CD4-positive, alpha-beta T cell treated with Interleukin-6 at 100 ng/mL for 8 hours (primary cell): ENCODE results near the gene VDR.
A peak's percentile ranks its signal among the peaks of the same experiment; 100 is the strongest.

ENCODE experiments used
- DNase-seq: peaks from one replicate; pipeline ENCODE4 v3.0.0-alpha.2; 2020; ENCODE audit warnings: mixed read lengths, low spot score

The VDR gene

DNA sequence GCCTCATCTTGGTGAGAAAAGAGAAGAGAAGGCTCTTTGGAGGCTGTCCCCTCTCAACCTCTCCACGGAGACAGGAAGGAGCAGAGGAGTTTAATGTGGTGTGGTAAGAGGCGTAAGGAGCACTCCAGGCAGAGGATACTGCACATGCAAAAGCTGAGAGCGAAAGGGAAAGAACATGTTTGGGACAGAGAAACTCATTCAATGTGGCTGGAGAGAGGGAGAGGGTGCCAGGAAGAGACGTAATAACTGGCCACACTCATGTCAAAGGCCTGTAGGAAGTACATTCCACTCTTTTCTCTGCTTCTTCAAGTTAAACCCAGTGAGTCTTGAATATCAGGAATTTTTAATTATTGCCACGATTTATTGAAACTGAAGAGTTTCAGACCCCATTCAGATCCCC is 12.0 kb downstream of the VDR start:
- no peak for DNase-seq

DNA sequence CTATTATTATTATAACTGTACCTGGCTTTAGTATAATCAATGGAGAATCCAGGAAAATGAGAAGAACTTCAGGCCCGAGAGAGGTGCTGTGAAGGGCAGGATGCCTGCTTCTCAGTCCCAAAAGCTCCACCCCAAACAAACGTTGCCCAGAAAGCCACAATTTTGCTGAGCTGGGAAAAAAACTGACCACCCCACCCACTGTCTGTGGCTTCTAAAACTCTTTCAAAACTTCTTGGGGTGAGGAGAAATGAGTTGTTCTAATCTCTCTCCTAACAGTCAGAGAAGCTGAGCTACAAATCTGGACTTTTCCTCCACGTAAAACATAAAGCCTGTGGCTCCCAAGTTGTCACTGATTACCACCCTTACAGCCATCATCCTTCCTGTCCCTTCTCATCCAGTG is 13.4 kb downstream of the VDR start:
- no peak for DNase-seq

DNA sequence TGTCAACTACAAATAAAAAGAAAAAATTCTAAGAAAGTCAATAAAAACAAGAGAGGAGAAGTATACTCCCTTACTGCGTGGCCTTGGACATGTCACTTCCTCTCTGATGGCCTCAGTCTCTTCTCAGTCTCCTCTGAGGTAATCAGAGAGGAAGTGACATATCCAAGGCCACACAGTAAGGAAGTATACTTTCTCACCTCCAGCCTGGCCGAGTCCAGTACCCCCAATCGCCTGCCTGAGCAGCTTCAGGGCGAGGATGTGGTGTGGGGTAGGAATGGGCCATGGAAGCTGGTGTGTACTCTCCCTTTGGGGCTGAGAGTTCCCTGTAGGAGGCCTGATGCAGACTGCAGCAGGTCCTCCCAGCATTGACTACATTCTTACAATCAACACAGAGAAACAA is 15.8 kb downstream of the VDR start:
- DNase-seq: peak; percentile 19

DNA sequence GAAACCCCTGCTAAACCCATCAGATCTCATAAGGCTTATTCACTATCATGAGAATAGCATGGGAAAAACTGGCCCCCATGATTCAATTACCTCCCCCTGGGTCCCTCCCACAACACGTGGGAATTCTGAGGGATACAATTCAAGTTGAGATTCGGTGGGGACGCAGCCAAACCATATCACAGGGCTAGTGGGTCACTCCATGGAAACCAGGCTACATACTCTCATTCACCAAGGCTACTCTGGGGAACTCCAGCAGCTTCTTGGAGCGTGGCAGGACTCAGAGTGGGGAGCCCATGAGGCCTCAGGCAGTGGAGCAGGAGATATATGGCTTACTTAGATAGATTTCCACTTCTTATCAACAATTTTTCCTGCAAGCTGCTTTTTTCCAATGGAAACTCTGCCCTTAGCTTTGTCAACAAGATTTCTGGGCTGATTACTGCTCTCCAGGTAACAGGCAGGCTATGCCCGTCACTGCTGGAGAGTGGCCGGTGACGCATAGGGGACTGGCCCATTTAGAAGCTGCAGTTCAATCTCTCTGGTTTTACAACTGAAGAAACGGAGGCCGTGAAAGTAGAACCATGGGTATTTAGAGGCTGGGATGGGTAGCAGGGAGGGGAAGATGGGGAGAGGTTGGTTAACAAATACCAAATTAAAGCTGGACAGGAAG is 16.5 kb downstream of the VDR start:
- DNase-seq: no peak

DNA sequence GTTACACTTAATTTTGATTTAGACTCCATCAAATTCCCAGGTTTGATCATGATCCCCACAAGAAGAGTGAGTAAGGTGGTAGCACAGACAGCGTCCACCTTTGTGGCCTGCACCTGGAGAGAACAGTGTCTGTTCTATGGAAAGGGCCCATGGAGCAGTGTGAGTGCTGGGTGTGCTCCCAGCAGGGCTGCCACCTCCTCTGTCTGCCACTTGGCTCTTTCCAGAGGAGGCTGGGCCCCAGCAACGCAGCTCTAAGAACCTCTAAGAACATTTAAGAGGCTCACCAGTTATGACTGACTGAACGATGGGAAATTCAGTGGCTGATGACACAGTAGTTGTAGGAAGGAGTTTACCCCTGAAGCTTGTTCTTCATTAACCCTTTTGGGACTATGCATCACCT is 17.3 kb downstream of the VDR start:
- DNase-seq: no peak

DNA sequence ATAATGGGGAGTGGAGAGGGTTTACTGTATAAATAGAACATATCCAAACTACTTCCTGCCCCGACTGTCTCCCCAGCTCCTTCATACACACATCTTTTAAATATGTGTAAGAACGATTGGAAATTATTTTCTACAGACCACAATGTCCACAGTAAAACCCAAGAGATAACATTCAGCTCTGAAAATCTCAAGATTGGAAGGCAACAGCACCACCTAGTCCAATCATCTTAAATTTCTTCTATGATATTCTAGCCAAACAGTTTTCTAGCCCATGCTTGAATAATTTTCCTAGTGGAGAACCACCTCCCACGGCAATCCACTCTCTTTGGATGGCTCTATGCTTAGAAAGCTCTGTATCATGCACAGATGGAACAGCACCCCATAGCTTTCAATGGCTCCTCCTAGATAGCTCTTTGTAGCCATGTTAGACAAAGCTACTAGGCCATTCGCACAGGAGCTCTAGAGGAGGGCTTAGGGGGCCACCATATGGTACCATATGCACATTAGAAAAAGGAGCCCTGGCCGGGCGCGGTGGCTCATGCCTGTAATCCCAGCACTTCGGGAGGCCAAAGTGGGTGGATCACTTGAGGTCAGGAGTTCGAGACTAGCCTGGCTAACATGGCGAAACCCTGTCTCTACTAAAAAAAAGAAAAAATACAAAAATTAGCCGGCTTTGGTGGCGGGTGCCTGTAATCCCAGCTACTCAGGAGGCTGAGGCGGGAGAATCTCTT is 18.1 kb downstream of the VDR start:
- no peak for DNase-seq

DNA sequence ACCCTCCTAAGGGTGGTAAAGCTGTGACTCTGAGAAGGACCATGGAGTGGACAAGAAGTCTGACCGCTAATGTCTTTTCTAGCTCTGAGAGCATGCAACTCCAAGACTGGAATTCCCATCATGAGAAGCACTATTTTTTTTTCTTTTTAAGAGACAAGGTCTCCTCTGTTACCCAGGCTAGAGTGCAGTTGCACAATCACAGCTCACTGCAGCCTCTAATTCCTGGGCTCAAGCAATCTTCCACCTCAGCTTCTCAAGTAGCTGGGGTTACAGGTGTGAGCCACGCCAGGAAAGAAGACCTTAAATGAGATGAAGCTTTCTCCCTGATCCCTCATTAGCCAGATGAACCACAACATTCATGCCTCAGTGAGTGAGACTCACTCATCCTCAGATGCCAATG is 19.2 kb downstream of the VDR start:
- DNase-seq: no peak

DNA sequence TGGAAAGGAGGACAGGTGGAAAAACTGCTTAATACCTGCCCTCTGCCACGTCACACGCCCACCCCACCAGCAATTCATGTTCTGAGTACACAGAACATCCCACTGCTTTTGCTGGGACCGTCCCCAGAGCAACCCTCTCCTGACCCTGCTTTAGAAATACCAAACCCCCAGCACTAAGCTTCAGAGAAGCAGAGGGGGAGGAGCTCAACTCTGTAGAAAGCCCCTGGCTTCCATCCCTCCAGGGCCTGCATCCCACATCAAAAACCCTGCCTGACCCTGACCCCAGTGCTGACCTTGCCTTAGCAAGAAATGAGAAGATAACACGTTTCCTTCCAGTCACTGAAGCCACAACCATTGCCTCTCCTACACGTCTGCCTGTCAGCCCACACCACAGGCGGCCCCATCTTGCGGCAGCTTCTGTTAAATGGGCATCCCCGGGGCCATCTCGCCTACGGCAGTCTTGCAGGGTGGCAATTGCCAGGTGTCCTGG is 19.7 kb downstream of the VDR start:
- DNase-seq: peak; percentile 30

DNA sequence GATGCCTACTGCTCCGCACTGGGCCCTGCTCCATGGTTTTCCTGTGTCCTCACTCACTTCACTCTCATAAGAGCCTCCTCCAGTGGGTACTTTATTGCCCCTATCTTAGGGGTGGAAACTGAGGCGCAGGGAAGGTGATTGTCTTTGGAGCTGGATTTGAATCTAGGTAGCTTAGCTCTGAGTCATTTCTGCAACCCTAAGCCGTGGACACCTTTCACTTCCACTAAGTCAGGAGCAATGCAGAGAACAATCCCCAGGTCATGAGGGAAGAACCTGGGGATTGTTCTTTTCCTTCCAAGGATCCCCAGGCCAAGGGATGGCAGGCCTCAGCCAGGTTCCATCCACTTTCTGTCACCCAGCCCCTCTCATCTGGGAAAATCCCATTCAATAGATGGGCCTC is 20.3 kb downstream of the VDR start:
- no peak for DNase-seq

DNA sequence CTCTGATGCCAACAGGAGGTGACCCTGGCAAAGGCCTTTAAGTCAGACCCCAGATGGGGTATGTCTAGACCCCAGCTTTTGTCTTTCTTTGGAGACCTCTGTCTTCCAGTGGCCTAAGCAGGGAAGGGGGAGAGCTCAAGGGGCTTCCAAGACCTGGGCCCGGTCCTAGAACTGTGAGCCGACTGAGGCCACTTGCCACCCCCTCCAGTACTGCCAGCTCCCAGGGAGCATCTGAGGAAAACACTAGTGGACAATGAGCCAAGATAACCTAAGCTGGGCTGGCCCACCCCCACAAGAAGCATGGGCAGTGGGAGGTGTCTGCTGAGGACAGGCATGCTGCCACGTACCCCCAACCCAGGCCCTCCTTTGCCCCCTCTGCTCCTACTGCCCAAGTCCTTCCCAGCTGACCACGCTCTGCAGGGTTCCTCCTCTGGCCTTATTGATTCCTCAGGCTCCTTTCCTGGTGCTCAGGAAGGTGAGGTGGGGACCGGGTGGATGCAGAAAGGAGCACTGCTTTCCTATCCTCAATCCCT is 21.1 kb downstream of the VDR start:
- DNase-seq: no peak

DNA sequence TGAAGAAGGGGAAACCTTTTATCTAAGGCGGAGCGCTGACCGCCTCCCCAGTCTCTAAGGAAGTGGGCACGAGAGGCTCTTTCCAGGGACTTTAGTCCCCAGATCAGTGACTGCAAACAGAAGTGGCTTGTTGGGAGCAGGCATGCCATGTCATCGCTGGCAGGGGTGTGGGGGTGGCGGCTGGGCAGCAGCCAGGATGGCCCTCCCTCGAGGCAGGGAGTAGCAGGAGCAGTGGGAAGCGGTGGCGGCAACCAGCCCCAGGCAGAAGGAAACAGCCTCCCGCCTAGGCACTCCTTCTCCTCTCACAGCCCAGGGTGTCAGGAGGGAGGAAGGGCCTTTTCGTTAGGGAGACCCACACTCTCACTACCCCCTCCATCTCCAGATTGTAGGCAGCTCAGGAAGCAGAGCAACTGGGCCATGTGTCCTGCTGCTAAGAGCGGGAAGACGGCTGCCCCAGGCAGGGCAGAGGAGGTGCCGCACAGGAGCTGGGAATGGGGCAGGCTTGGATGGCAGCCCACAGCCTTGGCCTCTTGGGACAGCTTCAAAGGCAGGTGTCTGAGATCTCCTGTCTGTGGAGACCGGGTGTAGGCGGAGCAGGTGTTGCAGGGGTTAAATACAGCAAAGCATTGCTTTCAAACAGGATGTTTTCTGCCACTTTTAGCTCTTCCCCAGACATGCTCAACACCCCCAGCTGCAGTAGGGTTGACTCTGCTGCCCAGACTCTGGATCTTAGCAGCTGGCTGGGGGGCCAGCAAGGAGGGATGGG is 21.8 kb downstream of the VDR start:
- DNase-seq: peak; percentile 39

DNA sequence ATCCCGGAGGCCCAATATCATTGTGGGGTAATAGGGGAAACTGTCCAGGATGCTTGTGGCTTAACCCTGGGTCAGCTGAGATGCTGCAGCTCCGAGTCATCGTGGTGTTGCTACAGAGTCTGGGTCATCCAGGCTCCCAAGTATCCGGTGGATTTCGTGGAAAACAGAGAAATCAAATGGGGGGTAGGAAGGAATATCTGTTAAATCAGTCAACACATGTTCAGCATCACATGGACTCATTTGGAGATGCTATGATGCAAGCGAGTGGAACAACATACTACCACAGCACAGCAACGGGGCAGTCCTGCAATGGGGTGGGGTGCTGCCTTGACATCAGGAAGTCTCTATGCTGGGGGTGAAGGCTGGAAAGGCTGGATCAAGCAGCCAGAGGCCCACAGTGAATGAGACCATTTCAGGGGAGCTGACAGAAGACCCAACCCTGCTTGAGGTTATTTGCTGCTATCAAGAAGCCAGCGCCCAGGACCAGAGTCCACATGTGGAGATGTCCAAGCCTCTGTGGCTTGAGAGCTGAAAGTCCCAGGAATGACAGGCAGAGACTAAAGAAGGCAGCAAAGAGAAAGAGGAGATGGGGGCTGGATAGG is 22.9 kb downstream of the VDR start:
- no peak for DNase-seq

DNA sequence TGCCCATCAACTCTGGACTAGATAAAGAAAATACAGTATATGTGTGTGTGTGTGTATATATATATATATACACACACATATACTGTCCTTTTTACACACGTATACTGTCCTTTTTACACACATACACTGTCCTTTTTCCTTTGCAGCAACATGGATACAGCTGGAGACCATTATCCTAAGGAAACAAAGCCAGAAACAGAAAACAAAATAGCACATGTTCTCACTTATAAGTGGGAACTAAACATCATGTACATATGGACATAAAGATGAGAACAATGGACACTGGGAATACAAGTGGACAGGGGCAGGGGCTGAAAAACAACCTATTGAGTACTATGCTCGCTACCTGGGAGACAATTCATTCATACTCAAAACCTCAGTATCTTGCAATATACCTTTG is 23.7 kb downstream of the VDR start:
- no peak for DNase-seq

DNA sequence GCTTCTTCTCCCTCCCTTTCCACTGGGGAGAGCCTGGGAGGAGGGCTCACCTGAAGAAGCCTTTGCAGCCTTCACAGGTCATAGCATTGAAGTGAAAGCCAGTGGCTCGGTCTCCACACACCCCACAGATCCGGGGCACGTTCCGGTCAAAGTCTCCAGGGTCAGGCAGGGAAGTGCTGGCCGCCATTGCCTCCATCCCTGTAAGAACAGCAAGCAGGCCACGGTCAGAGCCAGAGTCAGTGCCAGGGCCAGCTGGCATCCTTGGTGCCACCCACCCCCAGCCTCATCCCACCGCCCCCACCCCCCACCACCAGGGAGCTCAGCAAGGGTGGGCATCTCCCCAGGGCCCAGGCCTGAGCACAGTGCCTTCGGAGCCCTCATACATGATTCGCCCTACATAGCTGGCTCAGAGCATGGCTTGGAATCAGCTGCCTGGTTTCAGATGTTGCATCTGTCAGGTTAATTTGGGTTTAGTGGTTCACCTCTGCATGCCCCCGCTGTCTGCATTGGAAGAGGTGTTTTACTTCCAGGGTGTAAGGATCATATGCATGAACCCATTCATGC is 25.8 kb downstream of the VDR start:
- no peak for DNase-seq

DNA sequence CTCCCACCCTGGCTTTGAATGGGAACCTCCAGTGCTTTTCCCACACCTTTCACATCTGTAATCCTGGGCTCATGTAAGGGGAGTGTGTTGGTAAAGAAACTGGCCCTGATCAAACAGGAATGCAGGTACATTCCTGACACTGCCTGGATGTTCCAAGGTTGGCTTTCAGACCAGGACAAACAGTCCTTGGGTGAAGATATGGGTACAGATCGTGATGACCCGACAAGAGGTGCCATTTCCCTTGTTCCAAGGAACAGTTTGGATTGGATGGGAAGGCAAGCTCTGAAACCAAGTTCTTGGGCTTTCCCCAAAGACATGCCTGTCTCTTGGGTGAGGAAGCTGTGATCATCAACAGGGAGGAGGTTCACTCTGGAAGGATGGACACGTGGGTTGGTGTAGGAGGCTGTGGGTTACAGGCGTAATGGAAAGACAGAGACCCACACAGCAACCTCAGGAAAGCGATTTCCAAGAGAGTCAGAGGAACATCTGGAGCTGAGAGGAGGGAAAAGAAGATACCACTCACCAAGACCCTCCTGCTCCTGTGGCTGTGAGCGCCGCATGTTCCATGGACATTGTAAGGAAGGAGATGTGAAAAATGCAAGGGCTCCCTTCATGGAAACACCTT is 26.4 kb downstream of the VDR start:
- DNase-seq: no peak

DNA sequence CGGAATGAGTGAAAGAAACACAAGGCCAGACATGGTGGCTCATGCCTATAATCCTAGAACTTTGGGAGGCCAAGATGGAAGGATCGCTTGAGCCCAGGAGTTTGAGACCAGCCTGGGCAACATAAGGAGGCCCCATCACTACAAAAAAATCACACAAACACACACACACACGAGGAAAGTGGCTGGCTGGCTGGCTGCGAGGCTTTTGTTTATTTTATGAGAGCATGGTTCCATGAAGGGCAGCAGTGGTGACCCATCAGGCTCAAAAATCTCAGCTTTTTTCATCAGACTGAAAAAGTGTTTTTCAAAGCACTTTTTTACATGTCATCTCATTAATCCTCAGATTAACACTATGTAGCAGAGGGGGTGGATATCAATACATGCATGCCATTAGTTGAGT is 27.7 kb downstream of the VDR start:
- no peak for DNase-seq

DNA sequence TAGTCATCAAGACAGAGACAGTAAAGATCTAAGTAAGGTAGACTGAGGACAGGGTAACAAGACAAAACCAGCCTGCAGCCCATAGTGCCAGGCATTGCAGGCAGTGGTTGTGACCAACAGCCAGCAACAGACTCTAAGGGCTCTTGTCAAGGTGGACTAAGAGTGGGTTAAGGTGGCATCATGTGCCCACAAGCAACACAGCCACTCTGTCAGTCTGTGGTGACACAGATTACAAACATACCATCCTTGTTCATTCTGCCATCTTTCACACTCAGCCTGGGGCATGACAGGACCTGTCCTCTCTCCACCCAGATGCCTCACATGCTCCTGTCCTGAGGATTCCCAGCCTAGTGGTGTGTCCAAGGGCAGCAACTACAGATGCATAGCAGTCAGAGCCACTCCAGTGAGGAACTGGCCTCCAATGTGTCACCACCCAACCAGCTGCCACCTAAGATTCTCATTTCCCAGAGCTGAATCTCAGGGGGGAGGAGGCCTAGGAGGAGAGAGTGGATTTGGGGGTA is 28.3 kb downstream of the VDR start:
- no peak for DNase-seq

DNA sequence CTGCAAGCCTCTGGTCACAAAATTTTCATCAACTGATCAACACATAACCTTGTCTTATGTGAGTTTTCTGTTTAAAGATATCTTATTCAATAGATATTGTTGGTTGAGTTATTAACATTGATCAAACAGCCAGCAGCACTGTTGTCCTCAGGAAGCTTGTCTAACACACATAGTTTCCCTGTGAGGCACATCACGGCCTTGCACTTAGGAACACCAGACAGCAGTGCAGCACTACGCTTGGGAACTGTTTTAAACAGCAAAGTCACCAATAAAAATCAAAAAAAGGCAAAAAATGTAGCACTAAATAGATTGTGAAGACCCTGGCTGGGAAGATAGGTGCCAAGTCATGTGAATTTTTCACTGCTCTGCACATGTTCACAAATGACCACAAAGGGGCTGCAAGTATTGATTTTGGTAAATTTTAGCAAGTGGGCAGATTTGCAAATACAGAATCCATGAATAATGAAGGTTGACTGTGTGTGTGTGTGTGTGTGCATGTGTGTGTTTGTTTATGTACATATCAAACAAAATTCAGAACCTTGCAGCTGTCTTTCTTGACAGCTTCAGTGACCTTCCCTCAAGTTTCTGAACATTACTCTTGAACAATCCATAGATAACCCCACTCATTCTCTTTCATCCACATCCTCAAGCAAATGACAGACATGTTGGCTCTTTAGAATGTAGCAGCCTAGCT is 28.9 kb downstream of the VDR start:
- DNase-seq: no peak

DNA sequence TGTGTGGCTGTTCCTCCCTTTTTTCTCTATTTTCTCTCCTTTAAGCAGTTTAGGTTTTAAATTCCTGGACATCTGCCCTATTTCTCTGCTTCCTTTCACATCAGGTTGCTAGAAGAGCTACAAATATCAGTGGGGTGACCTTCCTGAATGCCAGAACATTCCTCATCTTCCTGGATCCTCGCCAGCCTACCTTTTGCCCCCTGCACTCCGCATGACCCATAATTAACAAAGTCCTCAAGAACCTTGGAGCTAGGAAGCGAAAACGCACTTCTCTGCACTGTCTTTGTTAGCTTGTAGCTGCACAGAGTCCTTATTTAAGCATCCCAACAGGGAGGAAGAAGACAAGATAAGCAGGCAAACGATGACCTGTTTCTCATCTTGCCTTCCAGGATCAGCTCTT is 30.5 kb downstream of the VDR start:
- DNase-seq: no peak

DNA sequence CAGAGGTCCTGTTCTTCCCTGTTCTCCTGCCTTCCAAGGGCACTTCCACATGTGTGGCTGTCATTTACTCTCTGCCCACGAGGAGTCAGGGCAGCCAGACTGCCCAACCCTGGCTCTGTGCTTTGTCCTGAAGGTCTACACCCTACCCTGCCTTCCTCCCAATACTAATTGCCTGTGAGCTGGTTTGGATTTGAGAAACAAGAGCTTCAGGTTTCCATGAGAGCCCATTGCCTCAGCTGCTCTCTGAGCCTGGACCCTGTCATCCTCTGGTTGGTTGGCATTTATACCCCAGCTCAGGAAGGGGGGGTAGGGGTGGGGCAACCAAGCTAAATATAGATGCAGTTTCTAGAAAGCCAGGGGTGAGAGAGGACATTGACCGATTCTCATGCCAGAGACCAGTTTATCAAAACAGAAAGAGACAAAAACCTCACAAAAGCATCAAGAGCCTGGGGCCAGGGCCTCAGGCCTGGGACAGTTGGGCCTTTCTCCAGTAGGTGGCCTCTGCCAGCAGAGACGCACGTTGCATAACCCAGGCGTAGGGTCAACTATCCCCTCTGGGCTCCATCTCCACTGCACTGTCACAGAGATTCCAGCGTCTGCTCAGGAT is 34.5 kb downstream of the VDR start:
- DNase-seq: no peak
